Endothelial cell of umbilical vein (primary cell): Measurements from ENCODE around the gene GRB14. TPM values are rescaled to one million over a fixed set of nuclear protein-coding genes. Genes with fewer than 3 reads are reported as not detected.

Source experiments
- BruUV-seq: library from RNA; stranded (reverse); fragments of 400-500 nt; replicated peaks from 2 replicates; lab custom pipeline; 2021; lab: Mats Ljungman, UMichigan
- CTCF ChIA-PET: fragments of 300-600, 350-600 bp; sonication (Branson Sonifier 250); formaldehyde crosslinking; loops from one replicate; lab custom pipeline; 2021; ENCODE audit warnings: antibody characterized with exemption, inconsistent platforms; lab: Charles Lee
- POLR2A ChIA-PET: fragments of 300-600, 350-600 bp; sonication (Branson Sonifier 250); formaldehyde crosslinking; loops from one replicate; lab custom pipeline; 2021; ENCODE audit warnings: antibody characterized with exemption, inconsistent platforms; lab: Charles Lee
- DNase-seq: peaks from one replicate; pipeline ENCODE4 v3.0.0-alpha.2; 2011; ENCODE audit warnings: low read depth, low spot score
- FAIRE-seq: peaks from 2 replicates; lab custom pipeline; 2011; peaks lifted over from hg19 to GRCh38; lab: Jason Lieb, UNC
- H2AFZ ChIP-seq: 2 replicates; pipeline ENCODE4 v1.6.0; 2012; ENCODE audit warnings: low read depth, low read length, control low read depth, inconsistent platforms
- H3K27ac ChIP-seq: 2 replicates; pipeline ENCODE4 v1.5.1; 2011; ENCODE audit warnings: low read depth, mild to moderate bottlenecking, control low read depth, low read length, moderate library complexity; ENCODE audit not compliant: insufficient read depth
- H3K27me3 ChIP-seq, 2 experiments: 2 replicates each; pipeline versions ENCODE4 v1.6.0 to v1.6.1; 2011; ENCODE audit warnings: low read length in 2 of 2, mixed read lengths in 1 of 2; ENCODE audit not compliant: control insufficient read depth in 2 of 2, insufficient read depth in 2 of 2
- H3K36me3 ChIP-seq, 2 experiments: 2 replicates in 1 of 2; 3 replicates in 1 of 2; pipeline ENCODE4 v1.5.1; 2011; ENCODE audit warnings: low read length in 2 of 2, mild to moderate bottlenecking in 1 of 2, moderate library complexity in 1 of 2; ENCODE audit not compliant: control insufficient read depth in 2 of 2, insufficient read depth in 2 of 2; ENCODE audit errors: extremely low read depth in 1 of 2
- H3K4me1 ChIP-seq: 3 replicates; pipeline ENCODE4 v1.5.1; 2011; ENCODE audit warnings: mild to moderate bottlenecking, low read length; ENCODE audit not compliant: control insufficient read depth, insufficient read depth; ENCODE audit errors: extremely low read depth
- H3K4me2 ChIP-seq: 2 replicates; pipeline ENCODE4 v1.6.1; 2011; ENCODE audit warnings: low read length, control low read depth, mixed read lengths; ENCODE audit not compliant: insufficient read depth
- H3K4me3 ChIP-seq, 3 experiments: fragments of 200-600 bp in 1 of 3; sonication (generic), shearing (Covaris generic) in 1 of 3; replicated peaks in 1 of 3; 2 replicates each; pipeline ENCODE4 v1.5.1; 2011 to 2016; ENCODE audit warnings: control low read depth in 3 of 3, low read length in 3 of 3, mild to moderate bottlenecking in 2 of 3, inconsistent platforms in 1 of 3, low read depth in 1 of 3, moderate library complexity in 1 of 3; ENCODE audit not compliant: insufficient read depth in 1 of 3
- H3K79me2 ChIP-seq: 2 replicates; pipeline ENCODE4 v1.6.0; 2012; ENCODE audit warnings: low read length, inconsistent platforms; ENCODE audit not compliant: control insufficient read depth, insufficient read depth
- H3K9ac ChIP-seq: replicated peaks from 2 replicates; pipeline ENCODE3; 2011; ENCODE audit warnings: low read length, control low read depth; ENCODE audit not compliant: insufficient read depth; ENCODE audit errors: extremely low read depth
- H3K9me1 ChIP-seq: replicated peaks from 3 replicates; pipeline ENCODE4 v1.6.0; 2011; ENCODE audit warnings: mild to moderate bottlenecking, low read length; ENCODE audit not compliant: control insufficient read depth, insufficient read depth; ENCODE audit errors: extremely low read depth
- H3K9me3 ChIP-seq: replicated peaks from 2 replicates; pipeline ENCODE4 v1.5.1; 2012; ENCODE audit warnings: low read length, inconsistent platforms; ENCODE audit not compliant: control insufficient read depth, insufficient read depth
- H4K20me1 ChIP-seq: replicated peaks from 2 replicates; pipeline ENCODE3; 2011; ENCODE audit warnings: mild to moderate bottlenecking, low read length; ENCODE audit not compliant: control insufficient read depth, insufficient read depth; ENCODE audit errors: extremely low read depth
- CTCF ChIP-seq, 2 donors: IDR thresholded peaks; 1 replicate in 1 of 2; 2 replicates in 1 of 2; pipeline ENCODE4 v1.5.1; 2011; ENCODE audit warnings: low read length in 2 of 2, mild to moderate bottlenecking in 2 of 2, moderate library complexity in 2 of 2, control low read depth in 1 of 2, inconsistent platforms in 1 of 2, low read depth in 1 of 2; ENCODE audit not compliant: insufficient read depth in 1 of 2; ENCODE audit errors: extremely low read depth in 1 of 2
- EZH2 ChIP-seq: IDR thresholded peaks from 2 replicates; pipeline ENCODE4 v1.6.1; 2012; ENCODE audit warnings: borderline replicate concordance, low read depth, mild to moderate bottlenecking, moderate library complexity, low read length, inconsistent platforms; ENCODE audit not compliant: severe bottlenecking
- FOS ChIP-seq: IDR thresholded peaks from 2 replicates; pipeline ENCODE4 v1.6.1; 2011; ENCODE audit warnings: mild to moderate bottlenecking, low read length, moderate library complexity, borderline replicate concordance; ENCODE audit not compliant: insufficient read depth
- GATA2 ChIP-seq: IDR thresholded peaks from 2 replicates; pipeline ENCODE4 v1.7.0; 2011; ENCODE audit warnings: low read depth, mild to moderate bottlenecking, moderate library complexity, mixed read lengths, low read length; ENCODE audit not compliant: insufficient read length, insufficient read depth
- JUN ChIP-seq: IDR thresholded peaks from 2 replicates; pipeline ENCODE4 v1.6.1; 2011; ENCODE audit warnings: borderline replicate concordance, low read depth; ENCODE audit not compliant: insufficient read length, insufficient read depth
- MAX ChIP-seq: IDR thresholded peaks from 2 replicates; pipeline ENCODE4 v1.6.1; 2011; ENCODE audit not compliant: insufficient read depth, insufficient read length
- MYC ChIP-seq: IDR thresholded peaks from one replicate; pipeline ENCODE4 v1.6.1; 2011; ENCODE audit warnings: mild to moderate bottlenecking, low read depth, low read length
- POLR2A ChIP-seq: IDR thresholded peaks from 2 replicates; pipeline ENCODE4 v1.6.1; 2012; ENCODE audit warnings: low read depth, mild to moderate bottlenecking, control low read depth, low read length
- POLR2AphosphoS5 ChIP-seq: IDR thresholded peaks from 2 replicates; pipeline ENCODE4 v1.6.1; 2012; ENCODE audit warnings: low read depth, mild to moderate bottlenecking, control low read depth, low read length, moderate library complexity; ENCODE audit not compliant: insufficient read depth
- dilution Hi-C: fragments of 300-500 bp; cut with MboI; formaldehyde crosslinking; loops from one replicate; pipeline ENCODE4 v1.15.0; 2019; ENCODE audit warnings: low sequenced_read_pairs; ENCODE audit not compliant: extremely low pct_ligation_motif_present
- intact Hi-C: fragments of 100-400 bp; cut with micrococcal nuclease; formaldehyde crosslinking; loops from one replicate; pipeline ENCODE4 v1.10.0; 2022
- polyA plus RNA-seq, 4 experiments: library from polyadenylated mRNA; depleted of rRNA in 3 of 4; stranded (reverse) in 3 of 4; unstranded in 1 of 4; fragments of >200 nt; gene quantifications; 2 replicates each; pipeline versions ENCODE4 v1.2.1 to v1.2.3, GENCODE V29; 2011 to 2012; ENCODE audit warnings: missing spikeins in 1 of 4
- total RNA-seq: library from RNA; stranded (reverse); gene quantifications from 2 replicates; pipeline ENCODE4 v1.2.3, GENCODE V29; 2021

Gene GRB14
- total and polyA plus RNA-seq, 2 donors (not counting 3 experiments of a cell fraction or from before 2014, with no cell fraction given): 3.0 to 10.3 TPM

- H3K27me3 ChIP-seq: no peaks in the 10 kb centered on the region
- CTCF ChIA-PET: interaction anchor here (0.9 to 3.2 kb wide), 3 partner anchors 1283 to 1317 kb away, joined by 3 to 12 read pairs (median 5); no protein-coding TSS in a partner anchor
- no peaks in the 10 kb centered on the region for H3K36me3 ChIP-seq
- dilution Hi-C loops: no loop called here
- H3K27ac ChIP-seq: no peak overlapping the region
- no peak overlapping the region for H3K4me2 ChIP-seq
- H4K20me1 ChIP-seq: no peaks in the 10 kb centered on the region
- H3K9me1 ChIP-seq: no peaks in the 10 kb centered on the region
- POLR2A ChIA-PET: no interaction called here
- no peak for TF ChIP-seq EZH2
- no peak for TF ChIP-seq MAX
- TF ChIP-seq FOS: no peak
- no peak for TF ChIP-seq JUN
- TF ChIP-seq POLR2A: no peak
- TF ChIP-seq MYC: no peak
- no peak for TF ChIP-seq POLR2AphosphoS5
- no peak for TF ChIP-seq GATA2
- no peak for TF ChIP-seq CTCF (IDR thresholded peaks at IDR 0.05; ENCODE audit: extremely low read depth in 1 of 2, insufficient read depth in 1 of 2, low read depth in 1 of 2, low read length in 2 of 2)
- H3K9ac ChIP-seq: no peak overlapping the region
- no peaks in the 10 kb centered on the region for H3K79me2 ChIP-seq
- BruUV-seq: no TSS peak
- H3K9me3 ChIP-seq: no peaks in the 10 kb centered on the region
- H3K4me1 ChIP-seq: no peaks in the 10 kb centered on the region
- intact Hi-C loops: no loop called here
- DNase-seq (no peak), FAIRE-seq (no peak)
- H2AFZ ChIP-seq: no peak overlapping the region
- no peak overlapping the region for H3K4me3 ChIP-seq
Observed at GRCh38 chr2:164474873-164475272, 146.4 kb downstream of the GRB14 start.
